Measurements from ENCODE around the gene C6orf141. TPM values are rescaled to one million over a fixed set of nuclear protein-coding genes. Genes with fewer than 3 reads are reported as not detected.

C6orf141 gene
- under 1 TPM; 0.21 to 0.61 (median 0.58) TPM for polyA plus RNA-seq (ENCODE audit: insufficient read length in 3 of 3)

DNA sequence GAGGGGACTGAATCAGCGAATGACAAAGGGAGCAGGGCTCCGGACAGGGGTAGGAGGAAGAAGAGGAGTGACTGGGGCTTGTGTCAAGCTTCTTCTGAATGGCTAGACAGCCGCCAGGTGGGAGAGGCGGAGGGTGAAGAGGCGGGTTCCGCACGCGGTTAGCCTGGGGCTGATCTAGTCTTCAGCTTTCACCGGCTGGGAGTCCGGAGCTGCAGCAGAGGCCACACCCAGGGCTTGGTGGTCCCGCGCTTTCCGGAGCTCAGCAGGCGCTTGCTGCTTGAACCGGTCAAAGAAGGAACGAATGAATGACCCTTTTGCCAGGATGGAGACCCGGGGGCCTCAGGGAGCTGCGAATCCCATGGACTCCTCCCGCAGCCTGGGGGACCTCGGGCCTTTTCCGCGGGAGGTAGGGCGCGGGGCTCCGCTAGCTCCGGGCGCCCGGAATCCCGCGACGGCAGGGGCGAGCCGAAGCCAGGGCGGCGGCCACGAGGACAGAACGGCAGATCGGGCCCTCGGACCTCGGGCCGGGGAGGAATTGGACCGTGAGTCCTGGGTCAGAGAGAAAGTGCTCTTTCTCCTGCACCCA, at the start of gene C6orf141:
Gene C6orf141 (plus strand): TSS at position 177 of the 586 bp plus-strand sequence. CDS start 125 bp downstream, at position 302.
- no peak for DNase-seq (ENCODE audit: low read depth in 3 of 3, low spot score in 2 of 3)

DNA sequence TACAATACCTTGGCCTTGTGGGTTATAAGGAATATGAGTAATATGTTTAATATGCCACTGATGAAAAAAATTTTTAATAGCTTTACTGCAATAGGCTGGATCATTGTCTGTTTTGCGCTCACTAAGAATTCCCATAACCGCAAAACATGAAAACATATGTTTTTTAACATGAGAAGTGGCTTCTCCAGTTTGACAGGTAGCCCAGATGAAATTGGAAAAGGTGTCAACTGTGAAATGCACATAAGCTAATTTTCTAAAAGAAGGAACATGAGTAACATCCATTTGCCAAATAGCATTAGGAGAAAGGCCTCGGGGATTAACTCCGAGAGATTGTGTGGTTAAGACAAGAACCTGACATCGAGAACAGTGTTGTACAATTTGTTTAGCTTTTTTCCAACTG, 45.8 kb upstream of the C6orf141 start:
- DNase-seq (ENCODE audit: low read depth in 3 of 3, low spot score in 2 of 3): no peak

DNA sequence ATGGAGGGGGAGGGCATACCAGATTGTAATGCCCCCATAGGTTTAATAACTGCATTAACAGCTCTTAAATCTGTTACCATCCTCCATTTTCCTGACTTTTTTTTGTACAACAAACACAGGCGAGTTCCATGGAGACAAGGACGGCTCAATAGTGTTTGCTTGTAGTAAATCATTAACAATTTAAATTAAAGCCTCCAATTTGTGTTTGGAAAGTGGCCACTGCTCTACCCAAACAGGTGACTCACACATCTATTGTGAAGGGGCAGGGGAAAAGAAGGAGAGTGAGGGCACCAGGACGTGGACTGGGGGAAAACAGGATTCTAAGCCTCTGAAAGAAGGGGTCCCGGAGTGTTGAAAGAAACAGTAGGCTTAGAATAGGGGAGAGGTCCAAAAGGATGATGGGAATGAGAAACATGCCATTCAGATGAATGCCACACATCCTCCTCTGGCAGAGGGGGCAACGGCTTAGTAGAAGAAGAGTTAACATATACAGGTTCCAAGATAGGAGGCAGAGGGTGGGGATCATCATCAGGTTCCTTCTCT, 43.8 kb upstream of the C6orf141 start:
- no peak for DNase-seq (ENCODE audit: low read depth in 3 of 3, low spot score in 2 of 3)

DNA sequence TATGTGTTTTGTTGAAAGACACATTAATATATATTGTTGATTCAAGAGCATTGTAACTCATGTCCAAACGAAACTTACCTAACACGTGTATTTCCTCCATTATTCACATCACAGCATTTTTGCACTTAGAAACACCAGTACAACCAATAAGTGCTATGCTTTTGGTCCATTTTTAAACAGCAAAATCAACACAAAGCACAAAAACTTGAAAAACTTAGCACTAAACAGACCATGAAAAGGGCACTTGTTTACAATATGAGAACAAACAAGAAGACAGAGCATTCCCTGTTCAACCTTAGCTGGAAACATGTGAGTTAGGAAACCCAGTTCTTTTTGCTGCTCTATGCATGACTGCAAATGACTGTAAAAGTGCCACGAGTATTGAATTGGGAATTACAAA, 41.1 kb upstream of the C6orf141 start:
- DNase-seq (ENCODE audit: low read depth in 3 of 3, low spot score in 2 of 3): no peak

DNA sequence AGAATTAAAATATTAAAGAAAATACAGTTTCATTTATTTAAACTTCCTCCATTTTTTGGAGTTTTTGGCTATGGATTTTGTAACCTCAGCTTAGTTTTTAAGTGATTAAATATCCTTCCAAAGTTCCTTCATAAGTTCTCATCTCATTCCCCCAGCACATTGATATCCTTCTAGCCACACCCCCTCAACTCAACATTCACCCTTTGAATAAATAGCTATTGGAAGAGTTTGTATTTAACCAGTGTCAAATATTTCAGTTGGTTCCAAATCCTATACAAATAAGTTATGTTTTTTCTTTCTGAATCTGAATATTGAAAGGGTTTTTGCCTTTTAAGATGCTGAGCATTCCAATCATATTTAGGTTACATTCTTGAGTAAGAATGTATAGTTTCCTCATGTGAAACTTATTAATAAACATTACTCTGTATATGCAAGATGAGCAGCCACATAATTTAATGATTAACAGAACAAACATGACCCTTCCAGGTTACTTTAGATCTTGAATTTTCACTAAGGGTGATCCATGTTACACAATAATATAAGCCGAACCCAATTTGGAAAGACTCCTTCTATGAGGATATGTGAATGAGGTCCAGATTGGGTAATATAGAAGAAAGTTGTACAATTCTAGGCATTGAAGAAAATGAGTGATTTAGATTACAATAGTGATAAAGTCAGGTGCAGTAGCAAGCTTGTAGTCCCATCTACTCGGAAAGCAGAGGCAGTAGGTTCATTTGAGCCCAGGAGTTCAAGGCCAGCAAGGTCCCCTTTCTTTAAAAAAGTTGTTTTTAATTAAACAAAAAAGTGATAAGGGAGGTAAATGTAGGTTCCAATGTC, 37.1 kb upstream of the C6orf141 start:
- DNase-seq (ENCODE audit: low read depth in 3 of 3, low spot score in 2 of 3): no peak

DNA sequence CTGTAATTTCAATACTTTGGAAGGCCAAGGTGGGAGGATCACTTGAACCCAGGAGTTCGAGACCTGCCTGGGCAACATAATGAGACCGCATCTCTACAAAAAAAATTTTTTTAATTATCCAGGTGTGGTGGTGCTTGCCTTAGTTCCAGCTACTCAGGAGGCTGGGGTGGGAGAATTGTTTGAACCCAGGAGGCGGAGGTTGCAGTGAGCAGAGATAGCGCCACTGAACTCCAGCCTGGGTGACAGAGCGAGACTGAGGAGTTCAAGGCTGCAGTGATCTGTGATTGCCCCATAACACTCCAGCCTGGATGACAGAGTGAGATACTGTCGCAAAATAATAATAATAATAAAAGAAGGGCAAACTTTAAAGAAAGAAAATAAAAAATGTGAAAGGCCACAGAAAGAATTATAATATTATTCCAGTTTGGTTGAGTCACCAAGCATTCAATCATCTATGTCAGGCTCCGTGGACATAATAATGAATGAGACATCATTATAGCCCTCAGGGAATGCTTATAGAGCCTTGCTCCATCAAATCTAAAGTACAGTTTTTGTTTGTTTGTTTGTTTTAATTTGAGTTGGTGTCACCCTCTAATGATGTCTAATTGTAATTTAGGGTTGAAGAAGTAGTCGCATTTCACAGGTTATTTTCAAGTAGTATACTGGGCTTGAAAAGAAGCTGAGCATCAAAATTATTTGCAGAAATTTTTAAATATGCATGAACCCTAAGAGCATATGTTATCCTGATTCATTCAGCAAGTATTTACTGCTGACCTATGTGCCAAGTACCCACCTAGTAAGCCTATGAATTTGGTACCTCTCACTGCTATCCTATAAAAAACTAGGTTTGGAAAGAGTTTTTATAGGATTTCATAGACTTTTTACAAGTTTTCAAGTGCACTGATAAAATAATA, 35.6 kb upstream of the C6orf141 start:
- DNase-seq (ENCODE audit: low read depth in 3 of 3, low spot score in 2 of 3): no peak

DNA sequence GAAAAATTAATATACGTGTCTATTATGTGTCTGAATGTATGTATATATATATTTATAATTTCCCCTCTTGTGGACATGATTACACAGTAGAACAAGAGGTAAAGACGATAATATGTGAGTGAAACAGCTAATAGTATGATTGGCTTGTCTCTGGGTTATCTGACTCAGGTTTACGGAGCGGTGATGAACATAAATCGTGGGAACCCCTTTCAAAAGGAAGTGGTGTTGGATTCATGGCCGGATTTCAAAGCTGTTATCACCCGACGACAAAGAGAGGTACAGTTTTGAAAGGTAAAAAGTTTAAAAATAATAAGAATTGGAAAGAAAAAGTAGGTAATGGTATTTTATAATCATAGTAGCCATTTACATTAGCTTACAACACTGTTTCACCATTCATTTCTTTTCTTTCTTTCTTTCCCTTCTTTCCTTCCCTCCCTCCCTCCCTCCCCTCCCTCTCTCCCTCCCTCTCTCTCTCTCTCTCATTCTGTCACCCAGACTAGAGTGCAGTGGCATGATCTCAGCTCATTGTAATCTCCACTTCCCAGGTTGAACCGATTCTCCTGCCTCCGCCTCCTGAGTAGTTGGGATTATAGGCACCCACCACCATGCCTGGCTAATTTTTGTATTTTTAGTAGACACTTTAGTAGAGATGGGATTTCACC, 34.9 kb upstream of the C6orf141 start:
- no peak for DNase-seq (ENCODE audit: low read depth in 3 of 3, low spot score in 2 of 3)

DNA sequence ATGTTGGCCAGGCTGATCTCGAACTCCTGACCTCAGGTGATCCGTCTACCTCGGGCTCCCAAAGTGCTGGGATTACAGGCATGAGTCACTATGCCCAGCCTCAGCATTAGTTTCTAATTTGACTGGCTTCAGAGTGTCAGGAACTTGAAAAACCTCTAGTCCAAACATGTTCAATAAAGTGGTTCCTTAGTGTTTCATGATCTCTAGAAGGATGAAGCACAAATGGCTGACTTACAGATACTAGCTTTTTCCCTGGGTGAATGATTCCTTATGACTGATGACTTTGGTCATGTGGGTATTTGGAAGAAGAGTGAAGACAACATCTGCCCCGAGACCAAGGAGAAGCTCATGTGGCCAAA, 34.3 kb upstream of the C6orf141 start:
- no peak for DNase-seq (ENCODE audit: low read depth in 3 of 3, low spot score in 2 of 3)

DNA sequence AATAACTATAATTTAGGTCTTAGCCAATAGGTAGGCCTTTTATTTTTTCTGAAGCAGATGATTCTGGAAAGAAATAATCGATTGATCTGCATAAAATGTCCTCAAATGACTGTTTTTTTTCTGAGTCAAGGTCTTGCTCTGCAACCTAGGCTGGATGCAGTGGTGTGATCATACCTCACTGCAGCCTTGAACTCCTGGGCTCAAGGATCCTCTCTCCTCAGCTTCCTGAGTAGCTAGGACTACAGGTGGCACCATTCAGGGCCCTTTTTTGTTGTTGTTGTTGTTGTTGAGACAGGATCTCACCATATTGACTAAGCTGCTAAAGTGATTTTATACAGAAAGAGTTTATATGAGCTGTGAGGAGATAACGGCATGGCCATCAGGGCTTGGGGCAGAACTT, 32.5 kb upstream of the C6orf141 start:
- no peak for DNase-seq (ENCODE audit: low read depth in 3 of 3, low spot score in 2 of 3)

DNA sequence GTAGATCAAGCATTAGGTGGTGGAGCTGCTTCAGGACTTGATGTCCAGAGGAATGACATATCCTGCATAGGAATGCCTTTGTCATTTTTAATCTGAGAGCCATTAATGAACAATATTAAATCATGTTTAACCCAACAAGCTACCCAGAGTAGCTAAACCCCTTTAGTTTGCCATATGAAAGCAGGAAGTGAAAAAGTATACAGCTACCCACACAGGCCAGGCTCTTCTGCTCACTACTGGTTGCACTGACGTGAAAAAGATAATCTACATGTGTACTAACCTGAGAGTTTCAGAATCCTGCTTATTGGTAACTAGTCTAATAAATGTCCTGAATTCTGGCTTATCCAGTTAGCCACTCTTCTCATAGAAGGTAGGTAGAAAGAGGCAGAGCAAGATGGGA, 30.8 kb upstream of the C6orf141 start:
- DNase-seq (ENCODE audit: low read depth in 3 of 3, low spot score in 2 of 3): no peak

DNA sequence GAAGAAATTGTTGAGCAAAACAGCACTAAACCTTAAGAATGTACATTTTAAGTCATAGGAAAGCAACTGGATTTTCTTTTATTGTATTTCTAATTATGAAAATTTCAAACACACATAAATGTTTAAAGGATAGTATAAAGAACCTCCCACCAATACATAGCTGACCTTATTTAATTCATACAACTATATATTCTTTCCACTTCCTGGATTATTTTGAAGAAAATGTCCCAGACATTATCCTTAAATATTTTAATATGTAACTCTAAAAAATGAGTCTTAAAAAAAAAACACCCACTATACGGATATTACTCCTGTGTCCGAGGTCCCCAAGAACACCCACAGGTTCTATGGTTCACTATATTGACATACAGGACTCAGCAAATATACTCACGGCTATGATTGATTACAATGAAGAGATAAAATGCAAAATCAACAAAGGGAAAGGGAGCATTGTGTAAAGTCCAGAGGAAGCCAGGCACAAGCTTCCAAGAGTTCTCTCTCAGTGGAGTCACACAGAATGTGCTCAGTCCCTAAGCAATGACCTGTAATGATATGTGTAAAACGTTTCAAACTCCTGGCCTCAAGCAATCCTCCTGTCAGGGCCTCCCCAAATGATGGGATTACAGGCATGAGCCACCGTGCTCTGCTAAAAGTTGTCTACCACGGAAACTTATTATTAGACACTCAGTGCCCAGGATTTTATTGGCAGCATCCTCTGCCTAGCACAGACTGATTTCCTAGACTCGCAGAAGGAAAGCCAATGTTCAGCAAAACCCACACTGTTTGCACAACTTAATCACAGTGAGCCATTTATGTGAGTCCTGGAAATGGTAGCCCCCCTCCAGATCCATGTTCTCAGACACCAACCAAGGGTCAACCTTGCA, 27.5 kb upstream of the C6orf141 start:
- DNase-seq (ENCODE audit: low read depth in 3 of 3, low spot score in 2 of 3): no peak

DNA sequence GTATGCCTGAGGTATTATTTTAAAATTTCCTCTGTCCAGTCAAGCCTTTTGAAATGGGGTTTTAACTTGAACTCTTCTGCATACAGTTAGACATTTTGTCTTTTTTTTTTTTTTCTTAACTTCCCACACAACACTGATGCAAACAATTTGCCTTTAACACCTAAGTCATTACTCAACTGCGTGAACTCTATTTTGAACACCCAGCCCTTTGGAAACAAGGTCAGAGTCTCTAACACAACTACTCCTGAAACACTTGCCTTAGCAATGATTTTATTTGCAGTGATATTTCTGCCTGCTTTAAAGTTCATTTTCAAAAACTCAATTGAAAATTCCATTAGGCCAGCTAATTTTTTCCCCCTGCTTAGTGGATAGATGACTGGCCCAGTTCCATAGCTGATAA, 26.6 kb upstream of the C6orf141 start:
- DNase-seq (ENCODE audit: low read depth in 3 of 3, low spot score in 2 of 3): no peak

DNA sequence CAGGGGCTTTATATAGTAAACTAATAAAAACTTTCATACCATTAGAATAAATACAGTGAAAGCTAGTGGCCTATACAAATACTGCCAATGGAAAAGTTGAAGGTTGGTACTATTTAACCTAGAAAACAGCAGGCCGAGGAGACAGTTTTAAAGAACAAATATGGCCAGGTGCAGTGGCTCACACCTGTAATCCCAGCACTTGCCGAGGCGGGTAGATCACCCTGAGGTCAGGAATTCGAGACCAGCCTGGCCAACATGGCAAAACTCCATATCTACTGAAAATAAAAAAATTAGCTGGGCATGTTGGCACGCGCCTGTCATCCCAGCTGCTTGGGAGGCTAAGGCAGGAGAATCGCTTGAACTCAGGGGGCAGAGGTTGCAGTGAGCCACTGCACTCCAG, 25.9 kb upstream of the C6orf141 start:
- DNase-seq (ENCODE audit: low read depth in 3 of 3, low spot score in 2 of 3): no peak

DNA sequence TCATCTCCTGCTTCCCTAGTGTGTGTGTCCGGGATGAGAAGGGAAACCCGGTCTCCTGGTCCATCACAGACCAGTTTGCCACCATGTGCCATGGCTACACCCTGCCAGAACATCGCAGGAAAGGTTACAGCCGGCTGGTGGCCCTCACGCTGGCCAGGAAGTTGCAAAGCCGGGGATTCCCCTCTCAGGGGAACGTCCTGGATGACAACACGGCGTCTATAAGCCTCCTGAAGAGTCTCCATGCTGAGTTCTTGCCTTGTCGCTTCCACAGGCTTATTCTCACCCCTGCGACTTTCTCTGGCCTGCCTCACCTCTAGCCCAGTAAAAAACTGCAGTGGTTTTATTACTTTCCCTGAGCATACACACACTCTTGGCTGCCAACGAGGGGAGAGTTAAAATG, 23.9 kb upstream of the C6orf141 start:
- no peak for DNase-seq (ENCODE audit: low read depth in 3 of 3, low spot score in 2 of 3)

DNA sequence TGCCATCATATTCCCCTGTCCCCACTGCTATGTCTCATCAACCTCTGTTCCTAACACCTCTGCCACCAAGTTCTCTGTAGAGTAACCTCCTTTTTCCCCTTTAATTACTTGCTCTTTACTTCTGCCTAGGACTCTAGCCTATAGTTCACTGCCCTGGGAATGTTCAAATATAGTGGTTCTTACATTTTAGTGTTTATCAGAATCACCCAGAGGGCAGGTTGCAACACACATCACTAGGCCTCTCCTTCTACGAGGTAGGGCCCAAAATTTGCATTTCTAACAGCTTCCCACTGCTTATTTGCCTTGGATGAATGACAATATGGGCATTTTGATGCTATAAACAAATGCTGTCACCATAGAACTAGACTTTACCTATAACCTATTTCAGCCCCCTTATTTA, 23.1 kb upstream of the C6orf141 start:
- DNase-seq (ENCODE audit: low read depth in 3 of 3, low spot score in 2 of 3): no peak

DNA sequence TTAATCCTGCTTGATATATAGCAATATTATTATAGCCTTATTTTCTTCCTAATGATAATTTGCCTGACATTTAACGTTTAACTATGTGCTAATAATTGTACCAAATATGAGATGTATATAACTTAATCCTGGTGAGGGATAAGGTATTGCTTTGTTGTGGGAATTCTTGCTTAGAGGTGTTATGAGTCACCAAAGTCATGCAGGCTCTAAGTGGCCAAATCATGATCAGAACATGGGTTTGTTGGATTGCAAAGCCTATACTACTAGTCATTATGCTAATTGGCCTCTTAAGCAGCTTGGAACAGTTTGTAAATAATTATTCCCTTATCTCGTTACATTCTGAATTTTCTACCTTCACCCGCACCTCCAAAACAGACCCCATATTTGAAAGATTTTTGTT, 21.9 kb upstream of the C6orf141 start:
- no peak for DNase-seq (ENCODE audit: low read depth in 3 of 3, low spot score in 2 of 3)

DNA sequence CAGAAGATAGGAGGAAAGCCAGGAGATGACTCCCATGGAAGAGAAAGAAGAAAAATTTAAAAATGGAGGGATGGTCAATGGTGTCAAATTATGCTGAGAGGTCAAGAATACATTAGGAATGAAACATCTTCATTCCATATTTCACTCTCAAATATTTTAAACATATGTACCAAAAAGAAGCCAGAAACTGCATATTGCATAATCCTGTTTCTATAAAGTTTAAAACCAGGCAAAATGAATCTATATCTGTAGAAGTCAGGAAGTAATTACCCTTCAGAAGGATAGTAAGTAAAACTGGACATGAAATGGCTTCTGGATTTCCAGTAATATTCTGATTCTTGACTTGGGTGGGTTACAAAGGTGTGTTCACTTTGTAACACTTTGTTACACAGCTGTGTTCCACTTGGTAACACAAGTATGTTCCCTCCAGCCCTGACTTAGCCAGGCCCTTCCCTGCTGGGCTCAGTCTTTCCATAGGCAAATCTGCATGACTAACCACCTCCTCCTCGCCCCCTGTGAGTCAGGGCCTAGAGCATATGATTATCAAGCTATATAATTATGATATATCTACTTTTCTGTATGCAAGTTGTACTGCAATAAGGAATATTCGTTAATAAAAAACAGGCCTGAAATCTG, 20.2 kb upstream of the C6orf141 start:
- DNase-seq (ENCODE audit: low read depth in 3 of 3, low spot score in 2 of 3): no peak

DNA sequence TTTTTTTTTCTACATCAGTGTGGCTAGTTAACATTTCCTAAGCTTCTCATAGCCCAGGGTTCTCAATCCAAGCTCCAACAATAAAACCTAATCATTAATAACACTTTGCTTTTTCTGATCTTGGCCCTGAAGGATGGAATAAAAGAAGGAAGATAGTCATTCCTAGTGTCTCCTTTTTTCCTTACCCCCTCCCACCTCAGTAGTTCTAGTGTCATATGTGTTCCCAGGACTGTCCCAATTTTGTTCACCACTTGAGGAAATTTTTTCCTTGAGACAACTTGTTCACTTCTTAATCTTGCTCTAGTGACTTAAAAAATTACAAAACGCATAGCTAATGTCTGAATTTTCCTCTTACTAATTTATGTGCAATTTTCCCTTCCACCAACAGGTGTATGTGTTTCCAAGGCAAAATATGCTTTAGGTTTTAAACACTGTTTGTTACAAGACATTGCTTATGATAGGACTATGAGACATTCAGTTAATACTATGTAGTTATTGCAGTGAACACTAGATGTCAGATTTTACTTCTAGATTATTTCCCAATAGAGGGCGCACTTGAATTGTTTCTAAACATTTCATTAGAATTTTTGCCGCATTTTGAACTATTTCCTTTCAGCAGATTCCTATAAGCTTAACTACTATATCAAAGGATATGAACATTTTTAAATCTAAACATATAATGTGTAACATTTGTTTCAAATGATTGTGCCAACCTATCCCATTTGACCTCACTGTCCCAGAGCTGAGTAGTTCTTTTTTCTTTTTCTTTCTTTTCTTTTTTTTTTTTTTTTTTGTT, 18.5 kb upstream of the C6orf141 start:
- peak in 2 of 3 donors; percentile 4 to 41 for DNase-seq (ENCODE audit: low read depth in 3 of 3, low spot score in 2 of 3)

All from right renal cortex interstitium (tissue), 3 donors.